SK-N-SH (cell line): ENCODE results near the gene GPATCH11. TPM values are rescaled to one million over a fixed set of nuclear protein-coding genes. Genes with fewer than 3 reads are reported as not detected.

Experiments
- CTCF ChIA-PET: fragments of 300-600, 350-600 bp; formaldehyde crosslinking; extraction: SDS; loops from one replicate; lab custom pipeline; 2021; lab: Yijun Ruan, JAX
- POLR2A ChIA-PET: fragments of 350-600 bp; sonication (Branson Sonifier 250); formaldehyde crosslinking; extraction: SDS; loops from one replicate; lab custom pipeline; 2020; ENCODE audit warnings: antibody characterized with exemption, inconsistent platforms; lab: Yijun Ruan, JAX
- DNase-seq: peaks from one replicate; pipeline ENCODE4 v3.0.0; 2012
- H2AFZ ChIP-seq: fragments of 200-600 bp; sonication (generic); 2 replicates; pipeline ENCODE4 v1.8.1; 2016; ENCODE audit warnings: antibody characterized with exemption, mild to moderate bottlenecking, low read depth
- H3F3A ChIP-seq: fragments of 200-600 bp; sonication (generic); replicated peaks from 2 replicates; pipeline ENCODE3; 2016; ENCODE audit warnings: antibody characterized with exemption, mild to moderate bottlenecking; ENCODE audit not compliant: insufficient read depth
- H3K27ac ChIP-seq, 2 experiments: fragments of 200-500 bp in 1 of 2; fragments of 200-600 bp in 1 of 2; sonication (Bioruptor generic) in 1 of 2; sonication (generic), shearing (Covaris generic) in 1 of 2; 2 replicates each; pipeline versions ENCODE4 v1.5.1 to v1.6.1; 2014 to 2016; ENCODE audit warnings: low read depth in 2 of 2, inconsistent platforms in 1 of 2, low read length in 1 of 2, mild to moderate bottlenecking in 1 of 2, mixed read lengths in 1 of 2
- H3K27me3 ChIP-seq: fragments of 200-600 bp; sonication (generic), shearing (Covaris generic); 2 replicates; pipeline ENCODE4 v1.6.1; 2016; ENCODE audit warnings: mixed run types; ENCODE audit not compliant: insufficient read depth
- H3K36me3 ChIP-seq, 2 experiments: fragments of 200-500 bp in 1 of 2; fragments of 200-600 bp in 1 of 2; sonication (Bioruptor generic) in 1 of 2; sonication (generic) in 1 of 2; replicated peaks in 1 of 2; 2 replicates each; pipeline versions ENCODE3 to v1.5.1; 2014 to 2016; ENCODE audit warnings: low read length in 1 of 2, mild to moderate bottlenecking in 1 of 2; ENCODE audit not compliant: insufficient read depth in 2 of 2, control insufficient read depth in 1 of 2
- H3K4me1 ChIP-seq, 2 experiments: fragments of 200-500 bp in 1 of 2; fragments of 200-600 bp in 1 of 2; sonication (Bioruptor generic) in 1 of 2; sonication (generic), shearing (Covaris generic) in 1 of 2; 2 replicates each; pipeline versions ENCODE4 v1.5.1 to v1.6.1; 2014 to 2016; ENCODE audit warnings: low read depth in 1 of 2, low read length in 1 of 2, mixed run types in 1 of 2; ENCODE audit not compliant: insufficient read depth in 2 of 2, control insufficient read depth in 1 of 2
- H3K4me2 ChIP-seq: fragments of 200-600 bp; sonication (generic), shearing (Covaris generic); 2 replicates; pipeline ENCODE4 v1.6.1; 2017; ENCODE audit warnings: mixed run types
- H3K4me3 ChIP-seq, 2 experiments: fragments of 200-500 bp in 1 of 2; fragments of 200-600 bp in 1 of 2; sonication (Bioruptor generic) in 1 of 2; sonication (generic), shearing (Covaris generic) in 1 of 2; 2 replicates each; pipeline versions ENCODE4 v1.5.1 to v1.8.1; 2014 to 2016; ENCODE audit warnings: low read depth in 2 of 2, inconsistent platforms in 1 of 2, low read length in 1 of 2, mild to moderate bottlenecking in 1 of 2, mixed read lengths in 1 of 2, moderate library complexity in 1 of 2
- H3K79me2 ChIP-seq: fragments of 200-600 bp; sonication (generic); 2 replicates; pipeline ENCODE4 v1.8.1; 2017; ENCODE audit warnings: mild to moderate bottlenecking; ENCODE audit not compliant: insufficient read depth
- H3K9ac ChIP-seq: fragments of 200-600 bp; sonication (generic); 2 replicates; pipeline ENCODE4 v1.6.1; 2017; ENCODE audit warnings: mixed run types
- H3K9me2 ChIP-seq: fragments of 200-600 bp; sonication (generic); 2 replicates; pipeline ENCODE4 v1.6.1; 2017; ENCODE audit warnings: mixed run types
- H3K9me3 ChIP-seq: fragments of 200-600 bp; sonication (generic); 2 replicates; pipeline ENCODE4 v1.6.1; 2017; ENCODE audit warnings: mixed run types, mild to moderate bottlenecking, moderate library complexity
- H4K20me1 ChIP-seq: fragments of 200-600 bp; sonication (generic); 2 replicates; pipeline ENCODE4 v1.6.1; 2017; ENCODE audit warnings: mild to moderate bottlenecking, mixed run types; ENCODE audit not compliant: insufficient read depth
- ELF1 ChIP-seq: IDR thresholded peaks from 2 replicates; pipeline ENCODE4 v1.4.0; 2012
- EP300 ChIP-seq, 2 experiments: IDR thresholded peaks; 2 replicates each; pipeline versions ENCODE4 v1.4.0 to v1.6.1; 2012; ENCODE audit warnings: borderline replicate concordance in 1 of 2, low read depth in 1 of 2, low read length in 1 of 2
- EZH2phosphoT487 ChIP-seq: fragments of 200-600 bp; sonication (generic); IDR thresholded peaks from 2 replicates; pipeline ENCODE4 v1.6.1; 2017; ENCODE audit warnings: low read depth, mixed run types, mild to moderate bottlenecking, antibody characterized with exemption, moderate library complexity, borderline replicate concordance
- GABPA ChIP-seq: IDR thresholded peaks from 2 replicates; pipeline ENCODE4 v1.4.0; 2012; ENCODE audit warnings: low read depth, mild to moderate bottlenecking
- IRF3 ChIP-seq: fragments of 150-350 bp; IDR thresholded peaks from 2 replicates; pipeline ENCODE4 v1.6.1; 2016; ENCODE audit warnings: mild to moderate bottlenecking, low read depth, low read length
- MAX ChIP-seq: IDR thresholded peaks from 2 replicates; pipeline ENCODE4 v1.4.0; 2012; ENCODE audit warnings: low read depth
- MEF2A ChIP-seq: IDR thresholded peaks from 2 replicates; pipeline ENCODE4 v1.4.0; 2012; ENCODE audit warnings: low read depth, borderline replicate concordance
- MXI1 ChIP-seq: IDR thresholded peaks from 2 replicates; pipeline ENCODE4 v1.6.1; 2012; ENCODE audit warnings: mild to moderate bottlenecking, low read depth, low read length, improper control_type of control experiment
- NRF1 ChIP-seq: IDR thresholded peaks from 2 replicates; pipeline ENCODE4 v1.6.1; 2012; ENCODE audit warnings: low read depth, mild to moderate bottlenecking, low read length
- POLR2AphosphoS5 ChIP-seq: IDR thresholded peaks from 2 replicates; pipeline ENCODE4 v1.6.1; 2012; ENCODE audit warnings: low read depth, low read length
- RAD21 ChIP-seq: IDR thresholded peaks from 2 replicates; pipeline ENCODE4 v1.6.1; 2012; ENCODE audit warnings: mild to moderate bottlenecking, low read length
- RCOR1 ChIP-seq: fragments of 150-350 bp; IDR thresholded peaks from 2 replicates; pipeline ENCODE4 v1.6.1; 2017; ENCODE audit warnings: antibody characterized with exemption, low read length
- RFX5 ChIP-seq: IDR thresholded peaks from 2 replicates; pipeline ENCODE4 v1.6.1; 2012; ENCODE audit warnings: mild to moderate bottlenecking, improper control_type of control experiment, low read length
- SIN3A ChIP-seq: IDR thresholded peaks from 2 replicates; pipeline ENCODE4 v1.6.1; 2012; ENCODE audit warnings: low read depth, mild to moderate bottlenecking, low read length, moderate library complexity, borderline replicate concordance
- TAF1 ChIP-seq: IDR thresholded peaks from 2 replicates; pipeline ENCODE4 v1.6.1; 2012; ENCODE audit warnings: low read depth, mild to moderate bottlenecking, low read length, moderate library complexity, borderline replicate concordance
- whole genome bisulfite sequencing: methylation state at CpG from one replicate; pipeline ENCODE4 v1.1.6; 2017; ENCODE audit warnings: low lambda C conversion rate; 5-methylcytosine and 5-hydroxymethylcytosine counted together
- polyA plus RNA-seq, 3 experiments: library from polyadenylated mRNA; depleted of rRNA; stranded (reverse); fragments of >200 nt; gene quantifications; 2 replicates each; pipeline ENCODE4 v1.2.3, GENCODE V29; 2012

GPATCH11 gene
- 2.9 and 4.0 TPM in 2 replicates for polyA plus RNA-seq (2012; rRNA removed)
- polyA plus RNA-seq (2012; cell fraction: cytosol; rRNA removed), result 5.5 and 6.2 TPM in 2 replicates
- polyA plus RNA-seq (2012; cell fraction: nucleus; rRNA removed), result 0.80 and 1.5 TPM in 2 replicates

DNA sequence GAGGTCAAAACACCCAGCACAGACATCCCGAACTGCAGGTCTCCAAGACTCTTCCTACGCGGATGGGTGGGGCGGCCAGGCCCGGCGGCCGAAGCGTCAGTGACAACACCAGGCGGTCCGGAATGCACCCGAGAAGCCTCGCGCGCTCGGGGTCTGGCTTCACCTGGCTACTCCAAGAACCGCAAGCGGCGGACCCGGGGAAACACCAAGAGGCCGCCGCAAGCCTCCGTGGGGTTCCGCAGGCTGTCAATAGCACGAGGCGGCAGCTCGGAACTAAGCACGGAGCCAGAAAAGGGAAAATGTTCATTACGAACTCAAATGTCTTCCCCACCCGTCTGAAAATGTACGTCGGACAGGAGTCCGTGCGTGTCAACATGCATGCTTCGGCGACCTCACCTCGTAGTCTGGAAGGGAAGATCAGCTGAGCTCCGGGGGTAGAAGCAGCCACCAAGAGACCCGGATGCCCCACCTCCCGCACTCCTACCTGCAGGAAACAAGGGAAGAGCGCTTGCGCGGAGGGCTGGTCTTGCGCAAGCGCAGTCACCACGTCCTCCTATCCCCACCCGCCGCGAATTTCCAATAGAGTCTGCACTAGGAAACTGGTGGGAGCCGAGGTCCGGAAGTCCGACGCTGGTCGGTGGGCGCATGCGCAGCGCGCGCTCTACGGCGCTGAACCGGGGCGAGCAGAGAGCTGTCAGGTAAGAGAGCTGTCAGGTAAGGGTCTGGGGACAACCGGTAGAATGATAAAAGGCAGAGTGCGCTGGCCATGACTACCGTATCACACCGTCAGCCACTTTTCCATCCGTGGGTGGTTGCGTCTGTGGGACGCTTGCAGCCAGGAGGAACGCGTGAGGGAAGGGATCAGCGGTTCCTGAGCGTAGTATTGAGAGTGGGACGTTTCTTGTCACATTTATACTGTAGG is at the start of gene GPATCH11, which contains the start of gene HEATR5B:
Gene GPATCH11 (plus strand): TSS at position 646 of the 922 bp plus-strand sequence. CDS start 3,864 bp downstream, outside the sequence.
Gene HEATR5B (minus strand): TSS at position 500 of the 922 bp plus-strand sequence. CDS start 958 bp downstream, outside the sequence.
- no peaks in the 10 kb centered on the region for H3K9me3 ChIP-seq
- H3K4me2 ChIP-seq, result peak within 1 kb of the TSS; percentile 87
- WGBS, result 1% methylated on average over 68 of the region's 74 CpGs
- H2AFZ ChIP-seq, result peak within 1 kb of the TSS; percentile 90
- H3K27me3 ChIP-seq, result no peaks in the 10 kb centered on the region
- H3K4me3 ChIP-seq, result peak within 1 kb of the TSS; percentile 78 to 99
- H3K4me1 ChIP-seq, result peaks cover 16 to 17% of the 10 kb centered on the region in 2 experiments; a peak in 3 of 4 replicates
- TF ChIP-seq NRF1 (peak; percentile 96), MXI1 (peak; percentile 98), POLR2AphosphoS5 (peak; percentile 79), IRF3 (no peak), TAF1 (peak; percentile 6; the same call in 1 of the 2 replicates), SIN3A (peak; percentile 92), EP300 (IDR thresholded peaks at IDR 0.05; ENCODE audit: borderline replicate concordance in 1 of 2, low read depth in 1 of 2, low read length in 1 of 2) (0 out of 4 replicates have a peak, but pooled peaks of 1 of the 2 experiments have one; percentile 10), MEF2A (no peak), ELF1 (peak; percentile 82), MAX (peak; percentile 85), RFX5 (0 out of 2 replicates have a peak, but pooled peaks have one; percentile 25), RAD21 (no peak), EZH2phosphoT487 (no peak), RCOR1 (0 out of 2 replicates have a peak, but pooled peaks have one; percentile 8), GABPA (peak; percentile 72)
- TF ChIP-seq, all 33 proteins: peak for 11
- ChIA-PET POLR2A (no interaction called here), CTCF (interaction anchor here (0.7 to 1.6 kb wide), 3 partner anchors 11 to 1516 kb away, joined by 3 read pairs; no protein-coding TSS in a partner anchor)
- H3F3A ChIP-seq, result peaks cover 4% of the 10 kb centered on the region
- peak within 1 kb of the TSS; percentile 47 to 80; a peak in 3 of 4 replicates for H3K27ac ChIP-seq
- peak within 1 kb of the TSS; percentile 70 for H3K9ac ChIP-seq
- peak; percentile 99 for DNase-seq
- no peaks in the 10 kb centered on the region for H3K9me2 ChIP-seq
- peaks cover 46% of the 10 kb centered on the region for H3K79me2 ChIP-seq
- peaks cover 16 to 29% of the 10 kb centered on the region in 2 experiments for H3K36me3 ChIP-seq
- H4K20me1 ChIP-seq, result no peaks in the 10 kb centered on the region
